ENCODE results near the gene E2F4. TPM values are rescaled to one million over a fixed set of nuclear protein-coding genes. Genes with fewer than 3 reads are reported as not detected.

The E2F4 gene
- total and polyA plus RNA-seq, 10 of the 15 experiments (the other 5 are each of a cell fraction or from before 2014, with no cell fraction given) = 11.7 to 132 (median 95.9) TPM

- ChIA-PET SMC1A (ENCODE audit: uncharacterized antibody, unreplicated experiment) (interaction anchor here (1.4 kb wide), 1 partner anchor 9 kb away, joined by 6 read pairs; the partner anchor contains the start of gene FHOD1), RAD21 (ENCODE audit: unreplicated experiment) (no interaction called here), POLR2A (interaction anchor here (1.1 kb wide), 1 partner anchor 12 kb away, joined by 4 read pairs; the partner anchor contains the start of gene TMEM208), CTCF (interaction anchor here (1.5 kb wide), 1 partner anchor 11 kb away, joined by 6 read pairs; the partner anchor contains the start of gene TMEM208)
- no peak for TF ChIP-seq STAT3 (IDR thresholded peaks at IDR 0.05; ENCODE audit: low read depth, low read length)
- no peak for TF ChIP-seq MTA2 (IDR thresholded peaks at IDR 0.05; ENCODE audit: low read depth)
- TF ChIP-seq E4F1 (IDR thresholded peaks at IDR 0.05; ENCODE audit: borderline replicate concordance, partially characterized antibody) = no peak
- TF ChIP-seq NFIC (IDR thresholded peaks at IDR 0.05; ENCODE audit: low read depth, low read length) = no peak
- no peak for TF ChIP-seq SUPT20H (IDR thresholded peaks at IDR 0.05; ENCODE audit: borderline replicate concordance, control insufficient read depth, low read depth, low read length)
- TF ChIP-seq POU2F2 (IDR thresholded peaks at IDR 0.05; ENCODE audit: borderline replicate concordance, low read depth, low read length) = no peak
- TF ChIP-seq BCLAF1 (IDR thresholded peaks at IDR 0.05) = no peak
- TF ChIP-seq CBX3 (IDR thresholded peaks at IDR 0.05; ENCODE audit: borderline replicate concordance, low read depth) = no peak
- no peak for TF ChIP-seq EZH2 (IDR thresholded peaks at IDR 0.05; ENCODE audit: borderline replicate concordance, control insufficient read depth, low read depth, low read length)
- Histone ChIP-seq H3K79me2 (ENCODE audit: control insufficient read depth, insufficient read depth, low read length) (peaks cover 14% of the 10 kb centered on the region), H3K27me3 (replicated peaks in 1 of 2; ENCODE audit: control insufficient read depth in 2 of 2, insufficient read depth in 2 of 2, low read length in 1 of 2) (no peaks in the 10 kb centered on the region), H3K9ac (ENCODE audit: control insufficient read depth, insufficient read depth, low read length) (no peak overlapping the region), H2AFZ (ENCODE audit: control insufficient read depth, low read depth, low read length) (no peak overlapping the region), H3K4me3 (no peak overlapping the region), H3K4me2 (ENCODE audit: control insufficient read depth, insufficient read depth) (no peak overlapping the region), H3K4me1 (ENCODE audit: control insufficient read depth, insufficient read depth, low read length) (peaks cover 7% of the 10 kb centered on the region; the same call in 1 of the 2 replicates), H3K36me3 (ENCODE audit: control insufficient read depth in 2 of 2, insufficient read depth in 2 of 2, low read length in 1 of 2) (peaks cover 20 to 33% of the 10 kb centered on the region in 2 experiments; a peak in 3 of 4 replicates), H4K20me1 (ENCODE audit: control insufficient read depth, insufficient read depth) (no peaks in the 10 kb centered on the region), H3K27ac (ENCODE audit: control insufficient read depth, insufficient read depth) (no peak overlapping the region), H3K9me3 (replicated peaks; ENCODE audit: control insufficient read depth, insufficient read depth, low read length) (no peaks in the 10 kb centered on the region)
- FAIRE-seq (no peak), ATAC-seq (no peak), DNase-seq (ENCODE audit: low read depth, low spot score) (no peak)
- in situ Hi-C loops (cut with MboI) = no loop called here
- WGBS (ENCODE audit: insufficient coverage, insufficient replicate concordance, low lambda C conversion rate, missing lambda C conversion rate) = 95% methylated on average over 3 of the region's 3 CpGs
- no TSS peak for BruUV-seq (replicated peaks)
- intact Hi-C loops (cut with micrococcal nuclease; ENCODE audit: unreplicated experiment) = no loop called here
Measured at GRCh38 chr16:67238278-67238575, 46.3 kb downstream of the E2F4 start.
